GM12872 (cell line): Measurements from ENCODE around the gene HVCN1.

Experiments
- TF ChIP-seq, protein P1 (sequence below): IDR thresholded peaks from 3 replicates; pipeline ENCODE4 v1.5.1; 2011; ENCODE audit warnings: low read depth, mild to moderate bottlenecking, low read length, moderate library complexity; ENCODE audit not compliant: insufficient read depth

Gene HVCN1

DNA sequence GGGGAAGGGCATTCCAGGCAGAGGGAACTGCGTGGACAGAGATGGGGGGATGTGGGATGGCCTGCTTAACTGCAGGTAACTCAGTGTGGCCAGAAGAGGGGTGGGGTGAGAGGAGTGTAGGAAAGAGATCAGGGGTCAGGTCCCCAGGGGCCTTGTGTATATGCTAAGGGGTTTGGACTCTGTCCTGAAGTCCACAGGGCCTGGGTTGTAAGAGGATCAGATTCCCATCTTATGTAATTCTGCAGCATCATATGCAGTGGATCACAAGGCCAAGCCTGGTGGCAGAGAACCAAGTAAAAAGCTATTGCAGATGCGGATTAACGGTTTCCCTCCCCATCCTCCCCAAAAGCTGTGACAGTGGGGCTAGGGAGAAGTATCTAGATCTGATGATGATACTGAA is 66.3 kb downstream of the HVCN1 start:
- TF ChIP-seq, protein P1, sequence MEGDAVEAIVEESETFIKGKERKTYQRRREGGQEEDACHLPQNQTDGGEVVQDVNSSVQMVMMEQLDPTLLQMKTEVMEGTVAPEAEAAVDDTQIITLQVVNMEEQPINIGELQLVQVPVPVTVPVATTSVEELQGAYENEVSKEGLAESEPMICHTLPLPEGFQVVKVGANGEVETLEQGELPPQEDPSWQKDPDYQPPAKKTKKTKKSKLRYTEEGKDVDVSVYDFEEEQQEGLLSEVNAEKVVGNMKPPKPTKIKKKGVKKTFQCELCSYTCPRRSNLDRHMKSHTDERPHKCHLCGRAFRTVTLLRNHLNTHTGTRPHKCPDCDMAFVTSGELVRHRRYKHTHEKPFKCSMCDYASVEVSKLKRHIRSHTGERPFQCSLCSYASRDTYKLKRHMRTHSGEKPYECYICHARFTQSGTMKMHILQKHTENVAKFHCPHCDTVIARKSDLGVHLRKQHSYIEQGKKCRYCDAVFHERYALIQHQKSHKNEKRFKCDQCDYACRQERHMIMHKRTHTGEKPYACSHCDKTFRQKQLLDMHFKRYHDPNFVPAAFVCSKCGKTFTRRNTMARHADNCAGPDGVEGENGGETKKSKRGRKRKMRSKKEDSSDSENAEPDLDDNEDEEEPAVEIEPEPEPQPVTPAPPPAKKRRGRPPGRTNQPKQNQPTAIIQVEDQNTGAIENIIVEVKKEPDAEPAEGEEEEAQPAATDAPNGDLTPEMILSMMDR, result no peak

DNA sequence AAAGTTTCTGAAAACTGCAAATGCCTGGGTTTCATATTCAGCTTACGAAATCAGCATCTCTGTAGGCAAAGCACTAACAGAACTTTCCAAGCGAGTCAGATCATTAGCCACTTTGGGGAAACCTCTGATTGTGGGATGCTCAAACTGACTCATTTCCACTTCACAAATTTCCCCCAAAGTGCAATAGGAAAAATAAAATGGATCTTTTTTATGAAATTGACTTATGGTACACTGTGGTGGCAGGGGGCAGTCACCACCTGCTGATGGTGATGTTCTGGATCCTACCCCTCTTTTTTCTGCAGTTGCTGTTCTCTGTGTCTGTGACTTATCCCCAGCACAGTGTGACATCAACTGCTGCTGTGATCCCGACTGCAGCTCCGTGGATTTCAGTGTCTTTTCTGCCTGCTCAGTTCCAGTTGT is 69.4 kb downstream of the HVCN1 start:
- TF ChIP-seq, protein P1, result peak; percentile 56

DNA sequence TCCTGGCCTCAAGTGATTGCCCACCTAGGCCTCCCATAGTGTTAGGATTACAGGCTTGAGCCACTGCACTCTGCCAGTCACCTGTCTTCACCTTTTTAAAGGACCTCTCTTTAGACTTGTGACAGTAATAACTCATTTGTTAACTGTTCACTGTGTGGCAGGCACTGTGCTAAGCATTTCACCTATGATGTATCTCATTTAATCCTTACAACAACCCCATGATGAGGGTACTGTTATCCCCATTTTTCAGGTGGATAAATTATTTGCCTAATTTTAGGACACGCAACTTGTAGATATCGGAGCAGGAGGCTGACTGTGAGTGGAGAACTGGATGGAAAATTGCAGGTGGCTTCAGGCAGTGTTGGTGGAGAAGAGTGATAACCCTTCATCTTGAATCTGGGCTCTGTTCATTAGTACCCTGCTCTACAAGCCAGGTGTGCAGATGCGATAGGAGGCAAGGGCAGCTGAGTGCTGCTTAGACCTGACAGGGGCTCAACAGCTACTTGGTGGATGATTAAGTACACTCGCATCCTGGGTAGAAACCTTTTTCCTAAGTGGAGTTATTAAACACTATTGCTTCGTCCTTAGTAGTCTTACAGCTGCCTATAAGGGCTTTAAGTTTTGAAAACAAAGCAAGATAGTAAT is 72.3 kb downstream of the HVCN1 start:
- TF ChIP-seq, protein P1, result no peak

DNA sequence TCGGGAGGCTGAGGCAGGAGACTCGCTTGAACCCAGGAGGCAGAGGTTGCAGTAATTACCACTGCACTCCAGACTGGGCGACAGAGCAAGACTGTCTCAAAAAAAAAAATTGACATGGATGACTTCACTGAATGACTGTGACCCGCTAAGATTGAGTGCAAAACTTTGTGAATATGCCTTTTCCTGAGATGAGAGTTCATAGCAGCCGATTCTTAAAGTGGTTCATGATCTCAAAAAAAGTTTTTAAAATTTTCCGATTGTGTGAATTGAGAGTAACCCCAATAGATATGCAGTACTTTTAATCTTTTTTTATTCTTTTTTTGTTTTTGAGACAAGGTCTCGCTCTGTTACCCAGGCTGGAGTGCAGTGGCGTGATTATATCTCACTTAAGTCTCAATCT is 73.7 kb downstream of the HVCN1 start:
- TF ChIP-seq, protein P1, result no peak

DNA sequence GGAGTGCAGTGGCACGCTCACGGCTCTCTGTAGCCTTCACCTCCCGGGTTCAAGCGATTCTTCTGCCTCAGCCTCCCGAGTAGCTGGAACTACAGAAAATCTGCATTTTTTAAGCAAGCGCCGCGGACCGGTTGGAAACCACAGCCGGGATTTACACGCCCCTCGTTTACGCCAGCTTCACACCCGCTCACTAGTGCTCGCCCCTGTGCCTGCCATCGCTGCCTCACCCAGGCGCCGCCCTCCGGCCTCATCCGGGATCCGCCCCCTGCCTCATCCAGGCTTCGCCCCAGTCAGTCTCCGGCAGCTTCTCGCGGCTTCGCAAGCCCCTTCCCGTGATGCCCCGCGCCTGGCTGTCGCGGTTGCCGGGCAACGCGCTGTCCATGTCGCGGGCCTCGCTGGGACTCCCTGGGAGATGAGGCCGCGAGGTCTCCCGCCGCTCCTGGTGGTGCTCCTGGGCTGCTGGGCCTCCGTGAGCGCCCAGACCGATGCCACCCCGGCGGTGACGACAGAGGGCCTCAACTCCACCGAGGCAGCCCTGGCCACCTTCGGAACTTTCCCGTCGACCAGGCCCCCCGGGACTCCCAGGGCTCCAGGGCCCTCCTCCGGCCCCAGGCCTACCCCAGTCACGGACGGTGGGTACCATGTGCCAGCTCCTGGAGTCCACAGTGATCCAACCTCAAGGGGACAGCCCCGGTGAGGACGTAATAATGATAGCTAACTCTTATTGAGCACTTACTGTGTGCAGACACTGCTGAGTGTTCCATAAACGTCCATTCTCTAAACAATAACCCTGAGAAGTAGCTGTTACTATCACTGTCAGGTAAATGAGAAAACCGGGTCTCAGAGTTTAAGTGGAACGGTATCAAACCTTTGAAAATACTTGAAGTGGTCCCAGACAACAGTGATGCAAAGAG is 74.9 kb downstream of the HVCN1 start, which contains the start of gene TCTN1:
Gene TCTN1 (plus strand): TSS at position 359 of the 914 bp plus-strand sequence. CDS start 54 bp downstream, at position 413.
- TF ChIP-seq, protein P1, result no peak

DNA sequence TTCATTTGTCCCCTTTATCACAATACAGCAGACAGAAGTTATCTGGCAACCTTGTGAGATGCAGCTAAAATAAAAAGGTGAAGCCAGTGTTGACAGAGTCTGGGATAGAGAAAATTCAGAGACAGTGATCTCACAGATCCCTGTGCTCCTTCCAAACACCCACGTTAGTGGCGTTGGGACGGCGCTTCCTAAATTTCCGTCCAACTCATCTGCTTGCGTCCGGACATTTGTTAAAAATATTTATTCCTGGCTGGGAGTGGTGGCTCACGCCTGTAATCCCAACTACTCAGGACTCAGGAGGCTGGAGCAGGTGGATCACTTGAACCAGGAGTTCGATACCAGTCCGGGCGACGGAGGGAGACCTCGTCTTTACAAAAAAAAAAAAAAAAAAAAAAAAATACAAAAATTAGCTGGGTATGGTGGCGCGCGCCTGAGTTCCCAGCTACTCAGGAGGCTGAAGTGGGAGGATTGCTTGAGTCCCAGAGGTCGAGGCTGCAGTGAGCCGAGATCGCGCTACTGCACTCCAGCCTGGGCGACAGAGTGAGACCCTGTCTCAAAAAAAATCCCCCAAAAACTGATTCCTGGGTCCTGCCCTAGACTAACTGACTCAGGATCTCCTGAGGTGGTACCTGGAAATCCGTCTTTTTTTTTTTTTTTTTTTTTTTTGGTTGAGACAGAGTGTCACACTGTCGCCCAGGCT is 75.7 kb downstream of the HVCN1 start:
- TF ChIP-seq, protein P1, result no peak

DNA sequence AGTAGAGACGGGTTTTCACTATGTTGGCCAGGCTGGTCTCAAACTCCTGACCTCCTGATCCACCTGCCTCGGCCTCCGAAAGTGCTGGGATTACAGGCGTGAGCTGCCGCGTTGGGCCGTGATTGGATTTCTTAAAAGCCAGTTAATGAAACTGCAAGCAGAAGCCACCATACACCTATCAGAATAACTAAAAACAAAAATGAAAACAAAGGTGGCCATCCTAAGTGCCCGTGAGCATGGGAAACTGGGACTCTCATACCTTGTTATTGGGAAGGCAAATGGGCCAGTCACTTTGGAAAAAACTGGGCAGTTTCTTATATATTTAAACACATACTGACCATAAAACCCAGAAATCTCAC is 82.7 kb downstream of the HVCN1 start:
- TF ChIP-seq, protein P1, result no peak
